SK-N-SH treated with all-trans-retinoic acid at 6 μM for 48 hours (cell line): ENCODE results near the gene MSLN.

ENCODE experiments used
- ATAC-seq: fragments of 200-7000 bp; cut with Tn5 transposase; 3 replicates; pipeline ENCODE4 v1.9.1; 2020; ENCODE audit warnings: mild to moderate bottlenecking, moderate library complexity
- ARNTL ChIP-seq: fragments of 450-650 bp; formaldehyde crosslinking; IDR thresholded peaks from 2 replicates; pipeline ENCODE4 v1.5.0; 2020; ENCODE audit warnings: low read depth, mild to moderate bottlenecking, moderate library complexity, borderline replicate concordance
- BACH2 ChIP-seq: fragments of 250-450 bp; sonication (Bioruptor Pico); IDR thresholded peaks from 2 replicates; pipeline ENCODE4 v1.9.0; 2021; ENCODE audit warnings: mild to moderate bottlenecking, borderline replicate concordance
- CSDC2 ChIP-seq: fragments of 250-450 bp; sonication (Bioruptor Pico); IDR thresholded peaks from 2 replicates; pipeline ENCODE4 v1.5.0; 2020; ENCODE audit warnings: mild to moderate bottlenecking, moderate library complexity
- ESRRG ChIP-seq: fragments of 250-450 bp; sonication (Bioruptor Pico); IDR thresholded peaks from 2 replicates; pipeline ENCODE4 v1.6.1; 2021; ENCODE audit warnings: mild to moderate bottlenecking
- GLIS3 ChIP-seq: fragments of 250-450 bp; sonication (Bioruptor Pico); IDR thresholded peaks from 2 replicates; pipeline ENCODE4 v1.5.0; 2020; ENCODE audit warnings: mild to moderate bottlenecking, moderate library complexity
- ISL1 ChIP-seq: fragments of 250-450 bp; sonication (Bioruptor Pico); IDR thresholded peaks from 2 replicates; pipeline ENCODE4 v2.1.2; 2022; ENCODE audit warnings: mild to moderate bottlenecking, moderate library complexity
- OSR1 ChIP-seq: fragments of 250-450 bp; sonication (Bioruptor Pico); IDR thresholded peaks from 2 replicates; pipeline ENCODE4 v1.8.0; 2022; ENCODE audit warnings: moderate library complexity, mild to moderate bottlenecking, inconsistent platforms
- RARB ChIP-seq: fragments of 250-450 bp; sonication (Bioruptor Pico); IDR thresholded peaks from 2 replicates; pipeline ENCODE4 v1.8.0; 2021; ENCODE audit warnings: mild to moderate bottlenecking, moderate library complexity
- SNAI2 ChIP-seq: fragments of 250-450 bp; sonication (Bioruptor Pico); IDR thresholded peaks from 2 replicates; pipeline ENCODE4 v1.5.0; 2020; ENCODE audit warnings: mild to moderate bottlenecking, moderate library complexity
- TCF4 ChIP-seq: fragments of 250-450 bp; sonication (Bioruptor Pico); IDR thresholded peaks from 2 replicates; pipeline ENCODE4 v1.8.0; 2021; ENCODE audit warnings: mild to moderate bottlenecking, moderate library complexity, borderline replicate concordance
- TOX ChIP-seq: fragments of 250-450 bp; sonication (Bioruptor Pico); IDR thresholded peaks from 2 replicates; pipeline ENCODE4 v1.8.0; 2021; ENCODE audit warnings: mild to moderate bottlenecking, moderate library complexity, borderline replicate concordance
- ZC3H10 ChIP-seq: fragments of 250-450 bp; sonication (Bioruptor Pico); IDR thresholded peaks from 2 replicates; pipeline ENCODE4 v1.5.1; 2021; ENCODE audit warnings: mild to moderate bottlenecking, moderate library complexity
- ZFP3 ChIP-seq: fragments of 250-450 bp; sonication (Bioruptor Pico); IDR thresholded peaks from 2 replicates; pipeline ENCODE4 v1.5.0; 2020; ENCODE audit warnings: mild to moderate bottlenecking, moderate library complexity
- ZFP30 ChIP-seq: fragments of 450-650 bp; formaldehyde crosslinking; IDR thresholded peaks from 2 replicates; pipeline ENCODE4 v1.5.0; 2022; ENCODE audit warnings: mild to moderate bottlenecking, moderate library complexity
- ZNF70 ChIP-seq: fragments of 450-650 bp; formaldehyde crosslinking; IDR thresholded peaks from 2 replicates; pipeline ENCODE4 v1.5.0; 2020; ENCODE audit warnings: mild to moderate bottlenecking, moderate library complexity
- ZNF8 ChIP-seq: fragments of 450-650 bp; formaldehyde crosslinking; IDR thresholded peaks from 2 replicates; pipeline ENCODE4 v1.5.0; 2020; ENCODE audit warnings: mild to moderate bottlenecking, moderate library complexity
- TF ChIP-seq, protein P1 (sequence below): fragments of 250-450 bp; sonication (Bioruptor Pico); IDR thresholded peaks from 2 replicates; pipeline ENCODE4 v1.5.1; 2020; ENCODE audit warnings: low read depth, mild to moderate bottlenecking, moderate library complexity
- TF ChIP-seq, protein P2 (sequence below): fragments of 250-450 bp; sonication (Bioruptor Pico); IDR thresholded peaks from 2 replicates; pipeline ENCODE4 v1.8.0; 2020; ENCODE audit warnings: mild to moderate bottlenecking, moderate library complexity, borderline replicate concordance
- TF ChIP-seq, protein P3 (sequence below): fragments of 250-450 bp; sonication (Bioruptor Pico); IDR thresholded peaks from 2 replicates; pipeline ENCODE4 v1.5.1; 2021; ENCODE audit warnings: mild to moderate bottlenecking, moderate library complexity
- TF ChIP-seq, protein P4 (sequence below): fragments of 250-450 bp; sonication (Bioruptor Pico); IDR thresholded peaks from 2 replicates; pipeline ENCODE4 v1.8.0; 2021; ENCODE audit warnings: low read depth, mild to moderate bottlenecking, moderate library complexity, borderline replicate concordance

MSLN gene

DNA sequence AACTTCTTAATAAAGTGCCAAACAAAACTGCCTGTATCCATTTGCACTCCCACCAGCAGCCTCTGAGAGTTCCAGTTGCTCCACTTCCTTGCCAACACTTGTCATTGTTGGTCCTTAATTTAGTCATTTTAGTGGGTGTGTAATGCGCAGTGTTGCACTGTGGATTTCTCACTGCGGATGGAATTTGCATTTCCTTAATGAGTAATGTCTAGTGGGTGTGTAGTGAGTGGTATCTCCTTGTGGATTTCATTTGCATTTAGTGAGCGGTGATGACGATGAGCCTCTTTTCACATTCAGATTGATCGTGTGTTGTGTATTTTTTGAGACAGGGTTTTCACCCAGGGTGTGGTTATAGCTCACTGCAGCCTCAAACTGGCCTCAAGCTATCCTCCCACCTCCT lies 4.1 kb upstream of the MSLN start:
- no peak for ATAC-seq
- TF ChIP-seq ZFP3 (CRISPR knock-in tag) (no peak), GLIS3 (CRISPR knock-in tag) (no peak), TOX (CRISPR knock-in tag) (no peak), ISL1 (CRISPR knock-in tag) (no peak)
- TF ChIP-seq, all 23 proteins: peak for 0

DNA sequence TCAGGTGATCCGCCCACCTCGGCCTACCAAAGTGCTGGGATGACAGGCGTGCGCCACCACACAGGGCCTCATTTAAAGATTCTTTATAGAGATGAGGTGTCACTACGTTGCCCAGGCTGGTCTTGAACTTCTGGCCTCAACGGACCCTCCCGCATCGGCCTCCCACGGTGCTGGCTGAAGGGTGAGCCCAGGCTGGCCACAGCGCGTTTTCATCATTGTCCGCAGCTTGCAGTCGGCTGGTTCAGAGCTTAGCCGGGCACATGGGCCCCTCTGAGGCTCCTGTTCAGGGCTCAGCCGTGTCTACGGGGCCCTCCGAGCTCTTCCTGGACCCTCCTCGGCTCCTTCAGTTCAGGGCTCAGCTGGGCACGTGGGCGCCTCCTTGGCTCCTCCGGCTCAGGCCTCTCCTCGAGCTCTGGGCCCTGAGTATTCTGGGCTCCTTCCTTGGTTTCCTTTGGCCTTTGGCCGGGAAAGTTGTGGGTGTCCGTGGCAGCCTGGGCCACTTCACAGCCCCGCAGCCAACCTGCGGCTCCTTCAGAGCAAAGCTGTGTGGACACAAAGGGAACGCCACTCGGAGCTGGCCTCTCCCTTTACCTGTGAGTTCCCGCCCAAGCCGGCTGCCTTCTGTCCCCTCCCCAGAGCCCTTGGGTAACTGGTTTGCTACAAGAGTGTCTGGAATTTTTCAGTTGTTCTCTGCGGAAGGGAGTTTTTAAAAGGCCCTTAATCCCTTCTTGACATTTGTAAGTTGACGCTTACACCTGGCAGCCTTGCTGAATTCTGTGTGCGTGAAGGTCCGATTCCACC lies 1.2 kb upstream of the MSLN start:
- TF ChIP-seq ESRRG (CRISPR knock-in tag) (no peak), ZNF70 (CRISPR knock-in tag) (no peak), GLIS3 (CRISPR knock-in tag) (no peak), OSR1 (no peak), RARB (CRISPR knock-in tag) (no peak)
- TF ChIP-seq, protein P1, sequence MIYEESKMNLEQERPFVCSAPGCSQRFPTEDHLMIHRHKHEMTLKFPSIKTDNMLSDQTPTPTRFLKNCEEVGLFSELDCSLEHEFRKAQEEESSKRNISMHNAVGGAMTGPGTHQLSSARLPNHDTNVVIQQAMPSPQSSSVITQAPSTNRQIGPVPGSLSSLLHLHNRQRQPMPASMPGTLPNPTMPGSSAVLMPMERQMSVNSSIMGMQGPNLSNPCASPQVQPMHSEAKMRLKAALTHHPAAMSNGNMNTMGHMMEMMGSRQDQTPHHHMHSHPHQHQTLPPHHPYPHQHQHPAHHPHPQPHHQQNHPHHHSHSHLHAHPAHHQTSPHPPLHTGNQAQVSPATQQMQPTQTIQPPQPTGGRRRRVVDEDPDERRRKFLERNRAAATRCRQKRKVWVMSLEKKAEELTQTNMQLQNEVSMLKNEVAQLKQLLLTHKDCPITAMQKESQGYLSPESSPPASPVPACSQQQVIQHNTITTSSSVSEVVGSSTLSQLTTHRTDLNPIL (CRISPR knock-in tag): no peak
- TF ChIP-seq, protein P2, sequence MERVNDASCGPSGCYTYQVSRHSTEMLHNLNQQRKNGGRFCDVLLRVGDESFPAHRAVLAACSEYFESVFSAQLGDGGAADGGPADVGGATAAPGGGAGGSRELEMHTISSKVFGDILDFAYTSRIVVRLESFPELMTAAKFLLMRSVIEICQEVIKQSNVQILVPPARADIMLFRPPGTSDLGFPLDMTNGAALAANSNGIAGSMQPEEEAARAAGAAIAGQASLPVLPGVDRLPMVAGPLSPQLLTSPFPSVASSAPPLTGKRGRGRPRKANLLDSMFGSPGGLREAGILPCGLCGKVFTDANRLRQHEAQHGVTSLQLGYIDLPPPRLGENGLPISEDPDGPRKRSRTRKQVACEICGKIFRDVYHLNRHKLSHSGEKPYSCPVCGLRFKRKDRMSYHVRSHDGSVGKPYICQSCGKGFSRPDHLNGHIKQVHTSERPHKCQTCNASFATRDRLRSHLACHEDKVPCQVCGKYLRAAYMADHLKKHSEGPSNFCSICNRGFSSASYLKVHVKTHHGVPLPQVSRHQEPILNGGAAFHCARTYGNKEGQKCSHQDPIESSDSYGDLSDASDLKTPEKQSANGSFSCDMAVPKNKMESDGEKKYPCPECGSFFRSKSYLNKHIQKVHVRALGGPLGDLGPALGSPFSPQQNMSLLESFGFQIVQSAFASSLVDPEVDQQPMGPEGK (CRISPR knock-in tag): no peak
- ATAC-seq: no peak

DNA sequence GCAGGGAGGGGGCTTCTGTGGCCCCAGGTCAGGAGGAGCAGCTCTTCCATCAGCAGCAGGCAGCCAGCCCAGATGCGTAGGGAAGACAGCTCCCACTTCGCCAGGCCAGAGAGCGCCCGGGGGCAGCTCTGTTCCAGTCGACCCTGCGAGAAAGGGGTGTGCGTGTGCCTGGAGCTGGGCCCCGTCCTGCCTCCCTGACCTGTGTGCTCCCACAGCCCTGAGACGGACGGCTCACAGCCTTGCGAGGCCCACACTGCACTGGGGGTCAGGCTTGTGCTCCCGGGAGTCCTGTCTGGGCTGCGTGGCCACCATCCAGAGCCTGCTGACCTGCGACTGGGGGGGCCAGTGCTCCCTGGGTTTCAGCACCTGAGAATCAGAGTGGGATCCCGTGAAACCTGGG lies 469 bp upstream of the MSLN start:
- no peak for ATAC-seq
- TF ChIP-seq ZFP3 (CRISPR knock-in tag) (no peak), ZC3H10 (CRISPR knock-in tag) (no peak), ARNTL (CRISPR knock-in tag) (no peak), ESRRG (CRISPR knock-in tag) (no peak), CSDC2 (no peak)
- TF ChIP-seq, protein P3, sequence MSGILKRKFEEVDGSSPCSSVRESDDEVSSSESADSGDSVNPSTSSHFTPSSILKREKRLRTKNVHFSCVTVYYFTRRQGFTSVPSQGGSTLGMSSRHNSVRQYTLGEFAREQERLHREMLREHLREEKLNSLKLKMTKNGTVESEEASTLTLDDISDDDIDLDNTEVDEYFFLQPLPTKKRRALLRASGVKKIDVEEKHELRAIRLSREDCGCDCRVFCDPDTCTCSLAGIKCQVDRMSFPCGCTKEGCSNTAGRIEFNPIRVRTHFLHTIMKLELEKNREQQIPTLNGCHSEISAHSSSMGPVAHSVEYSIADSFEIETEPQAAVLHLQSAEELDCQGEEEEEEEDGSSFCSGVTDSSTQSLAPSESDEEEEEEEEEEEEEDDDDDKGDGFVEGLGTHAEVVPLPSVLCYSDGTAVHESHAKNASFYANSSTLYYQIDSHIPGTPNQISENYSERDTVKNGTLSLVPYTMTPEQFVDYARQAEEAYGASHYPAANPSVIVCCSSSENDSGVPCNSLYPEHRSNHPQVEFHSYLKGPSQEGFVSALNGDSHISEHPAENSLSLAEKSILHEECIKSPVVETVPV (CRISPR knock-in tag): no peak
- TF ChIP-seq, all 23 proteins: peak for 0

DNA sequence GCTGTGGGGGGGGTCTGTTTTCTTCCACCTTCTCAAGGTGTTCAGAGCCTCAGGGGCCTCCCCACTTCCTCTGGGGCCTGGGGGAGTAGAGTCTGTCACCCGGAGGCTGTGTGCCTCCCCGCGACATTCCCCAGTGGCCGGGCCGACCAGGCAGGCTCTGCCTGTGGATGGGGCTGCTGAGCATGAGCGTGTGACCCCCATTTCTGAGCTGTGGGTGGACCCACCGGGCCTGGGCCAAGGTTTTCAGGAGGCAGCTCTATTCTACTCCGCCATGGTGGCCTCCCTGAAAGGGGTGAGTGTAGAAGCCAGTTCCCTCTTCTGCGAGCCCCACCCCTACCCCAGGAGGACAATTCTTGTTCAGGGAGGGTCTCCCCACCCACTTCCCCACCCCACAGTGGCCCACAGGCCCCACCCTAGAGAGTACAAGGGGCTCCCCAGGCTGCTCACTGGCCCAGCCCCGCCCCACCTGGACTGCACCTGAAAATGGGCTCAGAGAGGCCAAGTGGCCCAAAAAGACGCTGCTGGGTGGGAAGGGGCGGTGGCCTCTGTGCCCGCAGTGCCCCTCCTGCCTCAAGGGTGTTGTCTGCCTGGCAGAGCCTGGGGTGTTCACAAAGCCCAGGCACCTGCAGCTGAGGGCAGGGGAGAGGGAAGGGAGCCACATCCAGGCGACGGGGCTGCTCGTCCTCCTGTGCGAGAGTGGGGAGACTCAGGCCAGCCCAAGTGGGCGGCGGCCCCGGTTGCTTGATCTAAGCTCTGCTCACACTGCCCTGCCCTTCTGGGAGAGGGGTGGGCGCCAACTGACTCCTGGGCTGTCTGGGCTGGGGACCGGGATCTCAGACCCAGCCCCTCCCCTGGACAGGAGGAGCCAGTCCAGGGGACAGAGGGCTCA lies 1.3 kb downstream of the MSLN start:
- TF ChIP-seq, protein P1 (CRISPR knock-in tag): no peak
- TF ChIP-seq GLIS3 (CRISPR knock-in tag) (no peak), ZFP3 (CRISPR knock-in tag) (no peak), BACH2 (CRISPR knock-in tag) (no peak), ZFP30 (no peak), RARB (CRISPR knock-in tag) (no peak), OSR1 (no peak), TCF4 (CRISPR knock-in tag) (no peak), ZNF8 (CRISPR knock-in tag) (no peak), ISL1 (CRISPR knock-in tag) (no peak), CSDC2 (no peak), SNAI2 (CRISPR knock-in tag) (no peak), ZC3H10 (CRISPR knock-in tag) (no peak)
- TF ChIP-seq, protein P4, sequence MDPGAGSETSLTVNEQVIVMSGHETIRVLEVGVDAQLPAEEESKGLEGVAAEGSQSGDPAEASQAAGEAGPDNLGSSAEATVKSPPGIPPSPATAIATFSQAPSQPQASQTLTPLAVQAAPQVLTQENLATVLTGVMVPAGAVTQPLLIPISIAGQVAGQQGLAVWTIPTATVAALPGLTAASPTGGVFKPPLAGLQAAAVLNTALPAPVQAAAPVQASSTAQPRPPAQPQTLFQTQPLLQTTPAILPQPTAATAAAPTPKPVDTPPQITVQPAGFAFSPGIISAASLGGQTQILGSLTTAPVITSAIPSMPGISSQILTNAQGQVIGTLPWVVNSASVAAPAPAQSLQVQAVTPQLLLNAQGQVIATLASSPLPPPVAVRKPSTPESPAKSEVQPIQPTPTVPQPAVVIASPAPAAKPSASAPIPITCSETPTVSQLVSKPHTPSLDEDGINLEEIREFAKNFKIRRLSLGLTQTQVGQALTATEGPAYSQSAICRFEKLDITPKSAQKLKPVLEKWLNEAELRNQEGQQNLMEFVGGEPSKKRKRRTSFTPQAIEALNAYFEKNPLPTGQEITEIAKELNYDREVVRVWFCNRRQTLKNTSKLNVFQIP (CRISPR knock-in tag): no peak
- TF ChIP-seq, protein P3 (CRISPR knock-in tag): no peak
- TF ChIP-seq, protein P2 (CRISPR knock-in tag): no peak
- ATAC-seq: no peak
